Keratinocyte (primary cell): ENCODE results near the gene KCNG1.

Experiments used
- EZH2 ChIP-seq: IDR thresholded peaks from one replicate; pipeline ENCODE4 v1.6.1; 2012; ENCODE audit warnings: inconsistent platforms, mild to moderate bottlenecking, low read length, moderate library complexity
- TF ChIP-seq, protein P1 (sequence below), 3 experiments: IDR thresholded peaks in 1 of 3; conservative IDR thresholded peaks in 1 of 3; optimal IDR thresholded peaks in 1 of 3; 2 replicates in 2 of 3; 3 replicates in 1 of 3; pipeline versions ENCODE3 to v1.5.1; 2011; ENCODE audit warnings: low read length in 3 of 3, mild to moderate bottlenecking in 3 of 3, moderate library complexity in 2 of 3, control low read depth in 1 of 3, inconsistent platforms in 1 of 3; ENCODE audit not compliant: insufficient read depth in 2 of 3; ENCODE audit errors: extremely low read depth in 1 of 3

DNA sequence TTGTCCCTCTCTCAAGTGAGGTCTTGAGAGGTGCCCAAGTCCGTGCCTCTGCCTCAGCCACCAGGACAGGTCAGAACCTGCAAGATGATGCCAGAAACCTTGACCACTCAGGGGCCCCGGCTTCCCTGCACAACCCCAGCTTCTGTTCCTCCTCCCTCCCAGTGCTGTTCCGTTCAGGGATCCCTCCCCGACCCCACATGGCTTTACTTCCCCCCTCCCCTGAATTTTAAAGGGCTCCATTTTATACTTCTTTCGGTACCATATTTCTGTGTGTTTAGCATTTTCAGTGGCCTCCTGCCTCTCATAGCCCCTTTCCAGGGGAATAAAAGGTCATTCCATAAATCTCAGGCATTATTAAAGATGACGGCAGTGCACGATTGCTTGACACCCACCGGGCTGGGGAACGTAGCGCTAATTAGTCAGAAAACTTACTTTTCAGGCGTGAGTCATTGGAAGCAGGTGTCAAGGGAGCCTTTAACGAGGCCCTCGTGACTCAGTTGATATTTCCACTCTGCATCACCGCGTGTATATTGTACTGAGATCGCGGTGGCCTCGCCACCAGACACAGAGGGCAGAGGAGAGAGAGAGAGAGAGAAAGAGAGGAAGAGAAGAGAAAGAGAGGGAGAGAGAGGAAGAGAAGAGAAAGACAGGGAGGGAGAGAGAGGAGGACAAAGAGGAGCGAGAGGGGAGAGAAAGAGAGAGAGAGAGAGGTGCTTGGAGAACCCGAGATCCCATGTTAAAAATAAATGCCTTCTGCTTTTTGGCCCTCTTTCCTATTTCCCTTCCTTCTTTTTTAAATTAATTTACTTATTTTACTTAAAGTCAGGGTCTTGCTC lies 21.3 kb downstream of the KCNG1 start:
- TF ChIP-seq, protein P1, sequence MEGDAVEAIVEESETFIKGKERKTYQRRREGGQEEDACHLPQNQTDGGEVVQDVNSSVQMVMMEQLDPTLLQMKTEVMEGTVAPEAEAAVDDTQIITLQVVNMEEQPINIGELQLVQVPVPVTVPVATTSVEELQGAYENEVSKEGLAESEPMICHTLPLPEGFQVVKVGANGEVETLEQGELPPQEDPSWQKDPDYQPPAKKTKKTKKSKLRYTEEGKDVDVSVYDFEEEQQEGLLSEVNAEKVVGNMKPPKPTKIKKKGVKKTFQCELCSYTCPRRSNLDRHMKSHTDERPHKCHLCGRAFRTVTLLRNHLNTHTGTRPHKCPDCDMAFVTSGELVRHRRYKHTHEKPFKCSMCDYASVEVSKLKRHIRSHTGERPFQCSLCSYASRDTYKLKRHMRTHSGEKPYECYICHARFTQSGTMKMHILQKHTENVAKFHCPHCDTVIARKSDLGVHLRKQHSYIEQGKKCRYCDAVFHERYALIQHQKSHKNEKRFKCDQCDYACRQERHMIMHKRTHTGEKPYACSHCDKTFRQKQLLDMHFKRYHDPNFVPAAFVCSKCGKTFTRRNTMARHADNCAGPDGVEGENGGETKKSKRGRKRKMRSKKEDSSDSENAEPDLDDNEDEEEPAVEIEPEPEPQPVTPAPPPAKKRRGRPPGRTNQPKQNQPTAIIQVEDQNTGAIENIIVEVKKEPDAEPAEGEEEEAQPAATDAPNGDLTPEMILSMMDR (optimal IDR thresholded peaks at IDR 0.05 in 1 of 3, IDR thresholded peaks at IDR 0.05 in 1 of 3, conservative IDR thresholded peaks at IDR 0.05 in 1 of 3; ENCODE audit: extremely low read depth in 1 of 3, insufficient read depth in 2 of 3, low read length in 3 of 3): no peak
- TF ChIP-seq EZH2: no peak
